H9 (cell line): Measurements from ENCODE around the gene LSMEM2. TPM values are rescaled to one million over a fixed set of nuclear protein-coding genes. Genes with fewer than 3 reads are reported as not detected.

Experiments
- DNase-seq: peaks from one replicate; pipeline ENCODE4 v3.0.0-alpha.2; 2017
- H2AFZ ChIP-seq: one replicate; pipeline ENCODE4 v1.6.1; 2013; ENCODE audit warnings: mild to moderate bottlenecking, low read length, control low read depth, moderate library complexity
- H2AK5ac ChIP-seq: 2 replicates; pipeline ENCODE4 v1.6.1; 2013; ENCODE audit warnings: low read length, control low read depth, mixed read lengths; ENCODE audit not compliant: insufficient read length
- H2BK120ac ChIP-seq: one replicate; pipeline ENCODE4 v1.6.1; 2013; ENCODE audit warnings: low read depth, mild to moderate bottlenecking, low read length, control low read depth, inconsistent platforms; ENCODE audit not compliant: poor library complexity, severe bottlenecking
- H2BK12ac ChIP-seq: 2 replicates; pipeline ENCODE4 v1.6.1; 2013; ENCODE audit warnings: low read length, control low read depth, mixed read lengths, low read depth; ENCODE audit not compliant: insufficient read length
- H2BK15ac ChIP-seq: 2 replicates; pipeline ENCODE4 v1.6.1; 2013; ENCODE audit warnings: low read depth, low read length, control low read depth
- H2BK20ac ChIP-seq: one replicate; pipeline ENCODE4 v1.6.1; 2013; ENCODE audit warnings: low read depth, mild to moderate bottlenecking, low read length, control low read depth, inconsistent platforms; ENCODE audit not compliant: poor library complexity, severe bottlenecking
- H2BK5ac ChIP-seq: 2 replicates; pipeline ENCODE4 v1.6.1; 2013; ENCODE audit warnings: low read length, control low read depth, mixed read lengths; ENCODE audit not compliant: insufficient read length
- H3K14ac ChIP-seq: 2 replicates; pipeline ENCODE4 v1.6.1; 2013; ENCODE audit warnings: low read length, control low read depth; ENCODE audit not compliant: insufficient read depth
- H3K18ac ChIP-seq: 2 replicates; pipeline ENCODE4 v1.6.1; 2013; ENCODE audit warnings: low read depth, mild to moderate bottlenecking, mixed read lengths, low read length, control low read depth; ENCODE audit not compliant: insufficient read length
- H3K23ac ChIP-seq: 2 replicates; pipeline ENCODE4 v1.6.1; 2013; ENCODE audit warnings: low read length, control low read depth, mixed read lengths, low read depth; ENCODE audit not compliant: insufficient read length
- H3K23me2 ChIP-seq: 2 replicates; pipeline ENCODE4 v1.6.1; 2013; ENCODE audit warnings: low read depth, mild to moderate bottlenecking, mixed read lengths, low read length, control low read depth; ENCODE audit not compliant: insufficient read length, poor library complexity, severe bottlenecking
- H3K27ac ChIP-seq: 2 replicates; pipeline ENCODE4 v1.5.1; 2013; ENCODE audit warnings: low read length, control low read depth, mixed read lengths, low read depth; ENCODE audit not compliant: insufficient read length
- H3K27me3 ChIP-seq: 2 replicates; pipeline ENCODE4 v1.6.1; 2013; ENCODE audit warnings: low read length, control low read depth, inconsistent platforms; ENCODE audit not compliant: insufficient read depth
- H3K4ac ChIP-seq: 2 replicates; pipeline ENCODE4 v1.6.1; 2013; ENCODE audit warnings: low read depth, mild to moderate bottlenecking, control low read depth, inconsistent platforms, low read length, moderate library complexity
- H3K4me1 ChIP-seq: 2 replicates; pipeline ENCODE4 v1.6.1; 2013; ENCODE audit warnings: low read length, control low read depth, inconsistent platforms; ENCODE audit not compliant: insufficient read depth
- H3K4me2 ChIP-seq: 2 replicates; pipeline ENCODE4 v1.6.1; 2013; ENCODE audit warnings: low read length, control low read depth, mixed read lengths; ENCODE audit not compliant: insufficient read length, insufficient read depth
- H3K56ac ChIP-seq: 2 replicates; pipeline ENCODE4 v1.6.1; 2013; ENCODE audit warnings: low read depth, mild to moderate bottlenecking, mixed read lengths, low read length, control low read depth; ENCODE audit not compliant: insufficient read length
- H3K79me1 ChIP-seq: 2 replicates; pipeline ENCODE4 v1.6.1; 2013; ENCODE audit warnings: low read depth, mild to moderate bottlenecking, moderate library complexity, low read length, control low read depth, inconsistent platforms; ENCODE audit not compliant: insufficient read depth, poor library complexity, severe bottlenecking
- H3K79me2 ChIP-seq: 2 replicates; pipeline ENCODE4 v1.6.1; 2013; ENCODE audit warnings: low read length, control low read depth, inconsistent platforms; ENCODE audit not compliant: insufficient read depth
- H3K9ac ChIP-seq: 2 replicates; pipeline ENCODE4 v1.6.1; 2013; ENCODE audit warnings: low read length, control low read depth, mixed read lengths; ENCODE audit not compliant: insufficient read length; ENCODE audit errors: extremely low read depth
- H3K9me3 ChIP-seq: one replicate; pipeline ENCODE4 v1.6.1; 2013; ENCODE audit warnings: low read depth, low read length, inconsistent platforms; ENCODE audit not compliant: control insufficient read depth
- H3T11ph ChIP-seq: one replicate; pipeline ENCODE4 v1.6.1; 2013; ENCODE audit warnings: mild to moderate bottlenecking, low read length, control low read depth, inconsistent platforms
- H4K20me1 ChIP-seq: one replicate; pipeline ENCODE4 v1.6.1; 2013; ENCODE audit not compliant: control insufficient read depth, insufficient read length, insufficient read depth
- H4K5ac ChIP-seq: 2 replicates; pipeline ENCODE4 v1.6.1; 2013; ENCODE audit warnings: low read depth, mild to moderate bottlenecking, mixed read lengths, low read length, control low read depth; ENCODE audit not compliant: insufficient read length
- H4K8ac ChIP-seq: replicated peaks from 2 replicates; pipeline ENCODE4 v1.6.1; 2013; ENCODE audit warnings: low read length, control low read depth, mixed read lengths, low read depth; ENCODE audit not compliant: insufficient read length
- H4K91ac ChIP-seq: 2 replicates; pipeline ENCODE4 v1.6.1; 2013; ENCODE audit warnings: low read depth, mild to moderate bottlenecking, moderate library complexity, mixed read lengths, low read length, control low read depth; ENCODE audit not compliant: insufficient read length
- H3K27ac Mint-ChIP-seq, 3 experiments: 2 replicates in 2 of 3; 3 replicates in 1 of 3; pipeline ENCODE4 v1.8.0; 2020 to 2021; ENCODE audit warnings: mixed read lengths in 3 of 3, mild to moderate bottlenecking in 1 of 3, moderate library complexity in 1 of 3
- H3K27me3 Mint-ChIP-seq: 2 replicates; pipeline ENCODE4 v1.8.0; 2021; ENCODE audit warnings: low read depth, mild to moderate bottlenecking, moderate library complexity, mixed read lengths
- H3K36me3 Mint-ChIP-seq, 3 experiments: 2 replicates in 2 of 3; 3 replicates in 1 of 3; pipeline ENCODE4 v1.8.0; 2020 to 2021; ENCODE audit warnings: low read depth in 3 of 3, mixed read lengths in 3 of 3; ENCODE audit not compliant: insufficient read depth in 1 of 3
- H3K4me1 Mint-ChIP-seq, 2 experiments: 2 replicates each; pipeline ENCODE4 v1.8.0; 2020; ENCODE audit warnings: mixed read lengths in 2 of 2
- H3K4me3 Mint-ChIP-seq, 2 experiments: 2 replicates in 1 of 2; 3 replicates in 1 of 2; pipeline ENCODE4 v1.8.0; 2020 to 2021; ENCODE audit warnings: mild to moderate bottlenecking in 2 of 2, mixed read lengths in 2 of 2, moderate library complexity in 1 of 2
- H3K9me3 Mint-ChIP-seq, 2 experiments: 2 replicates in 1 of 2; 3 replicates in 1 of 2; pipeline ENCODE4 v1.8.0; 2020; ENCODE audit warnings: mild to moderate bottlenecking in 2 of 2, mixed read lengths in 2 of 2, moderate library complexity in 1 of 2
- WGBS: extraction: QIAGEN DNeasy Blood & Tissue Kit; methylation state at CpG from one replicate; pipeline ENCODE4 v1.1.7; 2013; ENCODE audit warnings: missing lambda C conversion rate, low lambda C conversion rate, mixed read lengths; ENCODE audit not compliant: insufficient read length; ENCODE audit errors: extremely low coverage; 5-methylcytosine and 5-hydroxymethylcytosine counted together
- total RNA-seq: library from RNA; stranded (reverse); gene quantifications from 2 replicates; pipeline ENCODE4 v1.2.1, GENCODE V29; 2021
- TF ChIP-seq, protein P1 (sequence below): fragments of 200-600 bp; sonication (generic); conservative IDR thresholded peaks from 3 replicates; pipeline ENCODE4 v1.8.0; 2021; ENCODE audit warnings: antibody characterized with exemption, mild to moderate bottlenecking

Gene LSMEM2
- total RNA-seq, 1 experiment from 2014 or later: 0.50 TPM

DNA sequence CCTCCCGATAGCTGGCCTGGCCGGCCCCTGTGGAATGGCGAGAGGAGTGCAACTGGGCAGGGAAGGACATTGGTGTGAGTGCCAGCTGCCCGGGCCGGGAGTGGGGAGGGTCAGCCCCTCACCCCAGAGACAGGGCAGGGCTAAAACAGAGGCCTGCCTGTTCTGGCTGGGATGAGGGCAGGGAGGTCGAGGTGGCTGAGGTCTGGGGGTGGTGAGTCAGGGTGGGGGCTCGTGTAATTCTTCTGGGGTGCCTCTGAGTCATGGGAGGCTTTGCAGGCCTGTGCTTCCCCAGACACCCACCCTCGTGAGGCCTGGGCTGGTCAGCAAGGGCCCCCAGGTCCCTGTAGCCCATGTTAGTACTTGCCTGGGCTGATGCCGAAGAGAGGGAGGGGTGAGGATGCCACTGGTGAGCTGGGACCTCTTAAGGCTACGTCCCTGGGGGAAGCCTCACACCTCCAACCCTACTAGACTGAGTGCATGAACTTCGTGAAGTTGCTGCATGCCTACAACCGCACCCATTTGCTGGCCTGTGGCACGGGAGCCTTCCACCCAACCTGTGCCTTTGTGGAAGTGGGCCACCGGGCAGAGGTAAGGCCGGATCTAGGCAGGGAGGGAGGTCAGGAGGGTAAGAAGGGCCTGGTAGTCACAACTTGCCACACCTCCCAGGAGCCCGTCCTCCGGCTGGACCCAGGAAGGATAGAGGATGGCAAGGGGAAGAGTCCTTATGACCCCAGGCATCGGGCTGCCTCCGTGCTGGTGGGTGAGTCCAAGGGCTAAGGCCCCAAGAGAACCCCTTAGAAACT is 8.3 kb upstream of the LSMEM2 start:
- H3K23ac ChIP-seq: no peak overlapping the region
- Mint-ChIP-seq H3K36me3 (no peaks in the 10 kb centered on the region; a peak in 1 of 7 replicates), H3K4me1 (peaks cover 48 to 65% of the 10 kb centered on the region in 2 experiments), H3K4me3 (no peak overlapping the region), H3K9me3 (no peaks in the 10 kb centered on the region; a peak in 1 of 5 replicates), H3K27me3 (peaks cover 32% of the 10 kb centered on the region), H3K27ac (no peak overlapping the region)
- H3K14ac ChIP-seq: no peak overlapping the region
- H3K18ac ChIP-seq: no peak overlapping the region
- H2BK20ac ChIP-seq: no peak overlapping the region
- no peak for DNase-seq
- no peaks in the 10 kb centered on the region for H3K79me2 ChIP-seq
- H3K27ac ChIP-seq: no peak overlapping the region
- TF ChIP-seq, protein P1, sequence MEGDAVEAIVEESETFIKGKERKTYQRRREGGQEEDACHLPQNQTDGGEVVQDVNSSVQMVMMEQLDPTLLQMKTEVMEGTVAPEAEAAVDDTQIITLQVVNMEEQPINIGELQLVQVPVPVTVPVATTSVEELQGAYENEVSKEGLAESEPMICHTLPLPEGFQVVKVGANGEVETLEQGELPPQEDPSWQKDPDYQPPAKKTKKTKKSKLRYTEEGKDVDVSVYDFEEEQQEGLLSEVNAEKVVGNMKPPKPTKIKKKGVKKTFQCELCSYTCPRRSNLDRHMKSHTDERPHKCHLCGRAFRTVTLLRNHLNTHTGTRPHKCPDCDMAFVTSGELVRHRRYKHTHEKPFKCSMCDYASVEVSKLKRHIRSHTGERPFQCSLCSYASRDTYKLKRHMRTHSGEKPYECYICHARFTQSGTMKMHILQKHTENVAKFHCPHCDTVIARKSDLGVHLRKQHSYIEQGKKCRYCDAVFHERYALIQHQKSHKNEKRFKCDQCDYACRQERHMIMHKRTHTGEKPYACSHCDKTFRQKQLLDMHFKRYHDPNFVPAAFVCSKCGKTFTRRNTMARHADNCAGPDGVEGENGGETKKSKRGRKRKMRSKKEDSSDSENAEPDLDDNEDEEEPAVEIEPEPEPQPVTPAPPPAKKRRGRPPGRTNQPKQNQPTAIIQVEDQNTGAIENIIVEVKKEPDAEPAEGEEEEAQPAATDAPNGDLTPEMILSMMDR: no peak
- no peak overlapping the region for H2BK15ac ChIP-seq
- H3K56ac ChIP-seq: no peak overlapping the region
- H2BK12ac ChIP-seq: no peak overlapping the region
- no peak overlapping the region for H2BK5ac ChIP-seq
- H3K27me3 ChIP-seq: peaks cover 16% of the 10 kb centered on the region; the same call in 1 of the 2 replicates
- H3T11ph ChIP-seq: no peak overlapping the region
- no peak overlapping the region for H2AFZ ChIP-seq
- H3K4ac ChIP-seq: no peak overlapping the region
- peaks cover 2% of the 10 kb centered on the region; the same call in 1 of the 2 replicates for H3K4me1 ChIP-seq
- H3K79me1 ChIP-seq: no peaks in the 10 kb centered on the region
- WGBS: no CpG with 5 or more reads among the region's 19 CpGs
- H4K20me1 ChIP-seq: no peaks in the 10 kb centered on the region
- H3K4me2 ChIP-seq: no peak overlapping the region
- H2AK5ac ChIP-seq: no peak overlapping the region
- no peaks in the 10 kb centered on the region for H3K9me3 ChIP-seq
- no peak overlapping the region for H4K8ac ChIP-seq
- no peak overlapping the region for H2BK120ac ChIP-seq
- H3K23me2 ChIP-seq: peaks cover 10% of the 10 kb centered on the region
- no peak overlapping the region for H4K91ac ChIP-seq
- H4K5ac ChIP-seq: no peak overlapping the region
- no peak overlapping the region for H3K9ac ChIP-seq
